HK-2 (cell line): ENCODE measurements around the gene KCNMB4.
"Not testable (repeated sequence)": the region's sequence is repeated elsewhere in the genome, so short reads cannot be mapped to it uniquely, and the experiment has no call there.

Source experiments
- DNase-seq: peaks from one replicate; pipeline ENCODE4 v3.0.0-alpha.2; 2018; ENCODE audit not compliant: unreplicated experiment

Gene KCNMB4

DNA sequence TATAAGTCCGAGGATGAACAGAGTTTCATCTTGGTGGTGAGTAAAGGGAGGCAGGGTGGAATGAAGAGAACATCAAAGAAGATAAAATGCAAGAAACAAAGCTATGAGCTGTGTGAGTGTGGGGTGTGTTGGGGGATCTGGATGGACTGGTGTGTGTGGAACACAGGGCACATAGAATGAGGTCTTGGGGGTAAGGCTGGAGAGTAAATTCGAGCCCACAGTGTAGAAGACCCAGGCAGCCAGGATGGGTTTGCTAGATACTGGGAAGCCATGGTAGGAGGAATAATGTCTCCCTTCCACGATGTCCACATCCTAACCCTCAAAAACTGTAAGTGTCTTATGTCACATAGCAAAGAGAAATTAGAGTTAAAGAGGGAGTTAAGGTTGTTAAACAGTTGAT lies 6.8 kb downstream of the KCNMB4 start:
- no peak for DNase-seq

DNA sequence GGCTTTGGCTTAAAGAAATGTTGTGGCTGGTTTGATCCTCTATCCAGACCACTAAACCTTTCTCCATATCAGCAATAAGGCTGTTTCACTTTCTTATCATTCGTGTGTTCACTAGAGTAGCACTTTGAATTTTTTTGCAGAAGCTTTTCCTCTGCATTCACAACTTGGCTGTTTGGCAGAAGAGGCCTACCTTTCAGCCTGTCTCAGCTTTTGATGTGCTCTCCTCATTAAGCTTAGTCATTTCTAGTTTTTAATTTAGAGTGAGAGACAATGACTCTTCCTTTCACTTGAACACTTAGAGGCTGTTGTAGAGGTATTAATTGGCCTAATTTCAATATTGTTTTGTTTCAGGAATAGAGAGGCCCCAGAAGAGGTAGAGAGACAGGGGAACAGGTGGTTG lies 13.8 kb downstream of the KCNMB4 start:
- DNase-seq: no peak

- DNase-seq: no peak
Observed at GRCh38 chr12:70383484-70383883, 17.4 kb downstream of the KCNMB4 start.

DNA sequence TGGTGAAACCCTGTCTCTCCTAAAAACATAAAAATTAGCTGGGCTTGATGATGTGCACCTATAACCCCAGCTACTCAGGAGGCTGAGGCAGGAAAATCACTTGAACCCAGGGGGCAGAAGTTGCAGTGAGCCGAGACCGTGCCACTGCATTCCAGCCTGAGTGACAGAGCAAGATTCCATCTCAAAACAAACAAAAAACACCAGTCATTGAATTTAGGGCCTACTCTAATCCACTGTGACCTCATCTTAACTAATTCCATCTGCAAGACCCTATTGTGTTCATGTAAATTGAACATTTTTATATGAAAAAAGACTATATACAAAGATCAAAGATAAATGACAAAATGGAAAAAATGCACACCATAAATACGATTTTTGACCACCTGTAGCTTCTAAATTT lies 17.8 kb downstream of the KCNMB4 start:
- DNase-seq: no peak

GRCh38 chr12:70386771-70387170 lies 20.7 kb downstream of the KCNMB4 start:
- DNase-seq: no peak

- DNase-seq: no peak
Observed at GRCh38 chr12:70389678-70390077, 23.6 kb downstream of the KCNMB4 start.

DNA sequence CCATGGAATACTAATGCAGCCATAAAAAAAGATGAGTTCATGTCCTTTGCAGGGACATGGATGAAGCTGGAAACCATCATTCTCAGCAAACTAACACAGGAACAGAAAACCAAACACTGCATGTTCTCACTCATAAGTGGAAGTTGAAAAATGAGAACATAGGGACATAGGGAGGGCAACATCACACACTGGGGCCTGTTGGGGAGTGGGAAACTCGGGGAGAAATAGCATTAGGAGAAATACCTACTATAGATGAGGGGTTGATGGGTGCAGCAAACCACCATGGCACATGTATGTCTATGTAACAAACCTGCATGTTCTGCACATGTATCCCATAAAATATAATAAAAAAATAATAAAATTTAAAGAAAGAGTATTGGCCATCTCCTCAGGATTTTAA lies 26.5 kb downstream of the KCNMB4 start:
- not testable (repeated sequence) for DNase-seq

GRCh38 chr12:70393787-70394499 lies 27.9 kb downstream of the KCNMB4 start:
- no peak for DNase-seq

GRCh38 chr12:70398002-70398401 lies 31.9 kb downstream of the KCNMB4 start:
- no peak for DNase-seq

- no peak for DNase-seq
Observed at GRCh38 chr12:70398862-70399261, 32.8 kb downstream of the KCNMB4 start.

- no peak for DNase-seq
Observed at GRCh38 chr12:70399311-70399710, 33.2 kb downstream of the KCNMB4 start.

DNA sequence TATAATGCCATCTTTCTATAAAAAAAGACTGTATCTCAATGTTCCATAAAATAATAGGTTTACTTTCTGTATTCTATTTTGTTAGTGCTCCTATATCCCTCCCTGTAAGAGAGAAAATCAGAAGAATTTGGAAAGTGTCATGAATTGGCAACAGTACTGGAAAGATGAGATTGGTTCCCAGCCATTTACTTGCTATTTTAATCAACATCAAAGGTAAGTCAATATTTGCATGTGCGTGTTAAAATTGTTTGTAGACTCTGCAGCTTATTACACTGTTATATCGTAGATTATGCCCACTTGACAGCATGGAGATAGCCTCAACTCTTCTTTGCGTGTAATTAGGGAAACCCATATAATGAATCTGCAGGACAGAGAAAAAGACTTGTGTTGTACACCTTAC lies 34.0 kb downstream of the KCNMB4 start:
- DNase-seq: no peak

- DNase-seq: no peak
Observed at GRCh38 chr12:70402597-70402996, 36.5 kb downstream of the KCNMB4 start.

GRCh38 chr12:70403826-70404225 lies 37.7 kb downstream of the KCNMB4 start:
- no peak for DNase-seq

GRCh38 chr12:70408004-70408790 lies 42.1 kb downstream of the KCNMB4 start:
- no peak for DNase-seq

- no peak for DNase-seq
Observed at GRCh38 chr12:70415987-70416386, 49.9 kb downstream of the KCNMB4 start.

- DNase-seq: no peak
Observed at GRCh38 chr12:70417121-70417520, 51.0 kb downstream of the KCNMB4 start.

DNA sequence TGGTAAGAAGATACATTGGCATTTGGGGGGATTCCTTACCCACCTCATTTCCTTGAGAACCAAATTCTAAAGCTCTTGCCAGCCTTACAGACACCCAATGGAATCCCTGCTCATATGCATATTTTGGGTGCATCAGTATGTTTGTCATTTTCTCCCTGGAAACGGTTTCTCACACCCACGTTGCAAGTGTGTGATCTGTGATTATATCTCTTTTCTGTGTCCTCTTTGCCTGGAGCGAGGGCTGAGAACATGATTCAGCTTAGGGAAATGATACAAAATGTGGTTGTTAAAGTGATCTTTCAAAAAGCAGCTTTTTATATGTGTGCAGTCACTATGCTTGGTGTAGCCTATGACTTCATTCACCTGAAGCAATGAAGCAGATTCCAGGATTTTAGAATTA lies 52.0 kb downstream of the KCNMB4 start:
- DNase-seq: no peak

- no peak for DNase-seq
Observed at GRCh38 chr12:70422631-70423030, 56.5 kb downstream of the KCNMB4 start.

DNA sequence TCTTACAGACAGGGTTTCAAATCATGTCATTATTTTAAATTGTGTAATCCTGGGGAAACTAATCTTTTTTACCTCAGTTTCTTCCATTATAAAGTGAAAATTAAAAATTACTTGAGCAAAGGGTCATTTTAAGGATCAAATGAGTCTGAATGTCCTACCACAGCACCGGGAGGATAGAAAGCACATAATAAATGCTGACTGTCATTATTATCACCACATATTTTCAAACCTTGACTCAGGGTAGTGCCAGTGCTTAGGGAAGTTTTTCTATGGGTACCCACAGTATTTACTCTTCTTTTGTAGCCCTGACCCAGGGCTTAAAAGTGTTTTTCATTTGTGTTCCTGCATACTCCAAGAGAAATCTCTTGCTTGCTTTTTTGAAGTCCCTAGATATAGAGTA lies 60.5 kb downstream of the KCNMB4 start:
- DNase-seq: no peak

- DNase-seq: no peak
Observed at GRCh38 chr12:70427611-70428010, 61.5 kb downstream of the KCNMB4 start.

- DNase-seq: no peak
Observed at GRCh38 chr12:70430400-70430799, 64.3 kb downstream of the KCNMB4 start.

DNA sequence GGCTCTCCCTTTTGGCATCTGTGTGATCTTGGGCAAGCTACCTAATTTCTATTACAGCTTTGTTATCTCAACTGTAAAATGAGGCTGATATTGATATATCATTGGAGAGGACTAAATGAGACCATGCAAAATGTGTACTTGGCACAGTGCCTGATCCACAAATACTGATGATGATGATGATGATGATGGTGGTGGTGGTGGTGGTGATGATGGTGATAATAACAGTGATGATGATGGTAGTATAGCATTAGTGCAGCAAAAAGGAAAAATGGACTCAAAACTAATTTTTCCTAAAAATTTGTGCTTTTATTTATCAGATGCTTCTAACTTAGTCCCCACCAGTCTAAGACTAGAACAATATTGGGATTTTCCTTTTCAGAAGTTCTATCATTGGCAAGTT lies 70.7 kb downstream of the KCNMB4 start:
- no peak for DNase-seq
